SHP77 treated with DMSO at 0.1 percent for 48 hours (cell line): ENCODE measurements around the gene ATG12.
"Not testable (repeated sequence)": the region's sequence is repeated elsewhere in the genome, so short reads cannot be mapped to it uniquely, and the experiment has no call there.

Experiments used
- DNase-seq: peaks from one replicate; lab custom pipeline; 2025; lab: John Stamatoyannopoulos, UW

ATG12 gene

DNA sequence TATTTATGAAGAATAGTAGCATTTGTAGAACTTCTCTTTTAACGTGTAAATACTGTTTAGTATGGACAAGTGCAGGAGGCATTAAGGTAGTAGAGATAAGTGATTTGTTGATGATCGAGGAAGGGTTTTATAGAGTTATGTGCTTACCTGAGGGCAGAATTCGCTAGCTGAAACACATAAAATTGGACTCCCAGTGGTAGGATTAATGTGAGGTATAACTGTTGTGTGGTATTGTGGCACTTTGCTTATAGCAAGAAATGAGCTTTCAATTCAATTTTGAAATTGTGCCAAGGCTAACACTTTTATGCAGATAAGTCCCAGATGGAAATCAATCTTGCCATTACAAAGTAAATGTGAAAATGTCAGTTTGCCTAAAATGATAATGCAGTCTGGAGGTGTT is 1.6 kb upstream of the ATG12 start:
- no peak for DNase-seq

DNA sequence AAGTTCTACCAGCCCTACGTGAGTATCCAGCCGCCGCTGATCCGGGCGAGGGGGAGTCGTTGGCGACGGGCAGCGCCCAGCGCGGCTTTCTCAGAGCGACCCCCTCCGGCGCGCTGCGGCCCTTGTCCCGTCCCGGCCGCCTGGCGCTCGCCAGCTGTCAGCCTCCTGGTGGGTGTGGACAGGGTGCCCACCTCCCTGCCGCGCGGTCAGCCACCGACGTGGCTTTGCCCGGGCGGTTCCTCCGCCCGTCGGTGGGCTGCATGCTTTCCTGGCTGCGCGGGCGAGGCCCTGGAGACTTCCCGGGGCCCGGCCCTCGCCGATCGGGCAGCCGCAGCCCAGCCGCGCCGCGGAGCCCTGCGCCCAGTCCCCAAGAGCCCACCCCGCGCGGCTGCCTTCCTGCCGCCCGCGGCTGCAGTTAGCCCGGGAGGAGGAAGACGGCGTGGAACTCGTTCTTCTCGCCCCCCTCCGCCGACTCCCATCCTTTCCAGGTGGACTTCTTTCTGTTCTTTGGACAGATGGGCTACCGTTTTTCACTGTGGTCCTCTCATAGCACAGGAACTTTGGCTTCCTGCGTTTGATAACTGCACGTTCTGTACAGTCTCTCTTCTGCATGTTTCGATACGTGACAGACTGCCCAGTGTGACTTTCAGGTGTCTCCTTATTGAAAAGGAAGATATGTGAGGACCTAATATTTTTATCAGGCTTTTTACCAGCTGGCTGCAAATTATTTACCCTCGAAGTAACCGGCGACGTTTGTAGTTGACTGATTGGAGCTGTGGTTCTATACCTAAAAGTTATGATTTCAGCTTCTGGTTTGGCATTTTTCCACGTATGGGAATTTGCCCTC is 947 bp upstream of the ATG12 start:
- DNase-seq, result peak; percentile 49

DNA sequence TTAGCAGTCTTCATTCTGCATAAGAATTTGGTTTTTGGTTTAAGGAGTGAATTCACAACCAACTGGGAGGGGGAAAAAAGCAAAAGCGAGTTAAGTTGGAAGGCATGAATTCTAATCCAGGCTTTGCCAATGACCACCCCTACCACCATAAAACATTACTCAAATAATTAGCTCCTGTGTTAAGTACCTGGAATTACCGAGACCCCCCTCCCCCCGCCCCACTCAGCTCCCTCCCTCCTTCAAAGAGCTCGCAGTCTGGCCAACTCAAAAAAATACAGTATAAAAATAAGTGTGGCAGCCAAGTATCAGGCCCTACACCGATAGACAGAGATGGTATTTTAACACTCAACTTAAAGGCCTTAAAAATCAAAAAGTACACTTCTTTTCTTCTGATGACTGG is 492 bp downstream of the ATG12 start:
- DNase-seq, result no peak

DNA sequence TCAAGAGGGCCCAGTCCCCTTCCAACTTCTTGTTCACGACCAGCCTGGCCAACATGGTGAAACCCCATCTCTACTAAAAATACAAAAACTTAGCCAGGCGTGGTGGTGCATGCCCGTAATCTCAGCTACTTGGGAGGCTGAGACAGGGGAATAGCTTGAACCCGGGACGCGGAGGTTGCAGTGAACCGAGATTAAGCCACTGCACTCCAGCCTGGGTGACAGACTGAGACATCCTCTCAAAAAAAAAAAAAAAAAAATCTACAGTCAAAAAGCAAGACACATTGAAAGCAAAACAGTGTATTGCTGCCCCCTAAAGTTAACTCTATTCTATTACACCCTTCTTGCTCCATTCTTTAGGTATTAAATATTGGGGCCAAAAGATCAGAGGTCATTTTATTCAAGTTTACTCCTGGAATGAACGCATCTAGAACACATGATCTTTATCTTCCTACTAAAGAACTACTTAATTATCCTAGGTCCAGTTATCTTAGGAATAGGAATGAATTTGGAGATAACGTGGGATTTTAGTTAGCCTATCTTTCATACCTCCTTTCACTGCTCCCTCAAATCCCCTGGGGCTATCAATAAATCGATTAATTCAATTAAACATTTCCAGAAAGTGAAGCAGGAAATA is 2.4 kb downstream of the ATG12 start:
- DNase-seq, result peak; percentile 17

DNA sequence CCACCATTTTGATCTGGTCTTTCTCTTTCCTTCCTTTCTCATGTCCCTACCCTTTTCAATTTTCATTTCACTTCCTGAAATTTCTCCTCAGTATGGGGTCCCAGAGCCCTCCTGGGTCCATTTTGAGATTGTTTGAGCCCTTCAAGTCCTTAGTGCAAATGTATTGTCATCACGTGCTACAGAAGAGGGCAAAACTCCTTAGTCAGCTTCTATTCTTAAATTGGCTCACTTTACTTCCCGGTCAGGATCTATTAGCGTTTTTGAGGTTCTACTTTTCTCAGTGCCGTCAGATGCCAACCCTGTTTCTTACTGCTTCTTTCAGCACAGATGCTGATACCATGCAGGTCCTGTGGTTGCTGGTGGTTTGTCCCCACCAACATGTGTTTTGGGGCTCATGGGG is 5.9 kb downstream of the ATG12 start:
- DNase-seq, result no peak

DNA sequence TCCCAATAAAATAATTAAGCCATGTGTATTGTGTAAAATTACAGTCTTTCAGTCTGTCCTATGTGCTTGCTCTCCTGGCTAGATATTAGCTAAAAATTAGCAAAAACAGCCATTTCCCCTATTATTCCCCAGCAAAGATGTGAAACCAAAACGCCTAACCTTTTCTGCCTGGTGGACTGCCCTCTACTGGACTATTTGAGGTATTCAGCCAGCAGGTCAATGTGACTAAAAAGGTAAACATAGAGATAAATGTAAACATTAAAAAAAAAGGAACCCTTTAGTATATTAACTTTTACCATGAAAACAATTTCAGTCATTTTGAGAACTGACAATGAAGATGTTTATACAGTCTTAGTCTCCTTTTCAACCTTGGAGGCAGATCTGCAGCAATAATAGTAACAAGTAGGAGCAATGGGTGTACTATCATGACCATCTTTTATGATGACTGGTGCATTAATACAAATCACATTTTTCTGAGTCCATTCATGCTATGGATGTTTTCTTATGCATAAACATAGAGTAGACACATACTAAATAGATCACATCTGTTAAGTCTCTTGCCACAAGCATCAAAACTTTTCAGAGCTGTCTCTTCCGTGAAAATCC is 10.1 kb downstream of the ATG12 start:
- DNase-seq, result no peak

DNA sequence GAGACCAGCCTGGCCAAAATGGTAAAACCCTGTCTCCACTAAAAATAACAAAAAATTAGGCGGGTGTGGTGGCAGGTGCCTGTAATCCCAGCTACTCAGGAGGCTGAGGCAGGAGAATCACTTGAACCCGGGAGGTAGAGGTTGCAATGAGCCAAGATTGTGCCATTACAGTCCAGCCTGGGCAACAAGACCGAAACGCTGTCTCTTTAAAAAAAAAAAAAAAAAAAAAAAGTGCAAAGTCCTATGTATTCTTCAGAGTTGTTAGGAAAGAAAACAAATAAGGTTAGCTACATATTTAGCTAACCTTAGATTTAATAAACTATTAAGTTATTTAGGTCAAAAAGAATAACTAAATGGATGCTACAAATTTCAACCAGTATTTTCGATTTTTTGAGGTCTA is 11.5 kb downstream of the ATG12 start:
- no peak for DNase-seq

DNA sequence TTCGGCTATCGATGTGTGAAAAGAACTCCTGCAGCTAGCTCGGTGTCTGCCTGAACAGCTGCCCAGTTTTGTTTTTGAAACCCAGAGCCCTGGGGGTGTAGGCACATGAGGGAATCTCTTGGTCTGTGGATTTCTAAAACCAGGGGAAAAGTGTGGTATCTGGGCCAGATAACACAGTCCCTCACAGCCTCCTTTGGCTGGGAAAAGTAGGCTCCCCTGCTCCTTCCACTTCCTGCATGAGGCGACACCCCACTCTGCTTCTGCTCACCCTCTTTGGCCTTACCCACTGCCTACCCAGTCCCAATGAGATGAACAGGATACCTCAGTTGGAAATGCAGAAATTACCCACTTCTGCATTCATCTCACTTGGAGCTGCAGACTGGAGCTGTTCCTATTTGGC is 15.4 kb downstream of the ATG12 start:
- no peak for DNase-seq

DNA sequence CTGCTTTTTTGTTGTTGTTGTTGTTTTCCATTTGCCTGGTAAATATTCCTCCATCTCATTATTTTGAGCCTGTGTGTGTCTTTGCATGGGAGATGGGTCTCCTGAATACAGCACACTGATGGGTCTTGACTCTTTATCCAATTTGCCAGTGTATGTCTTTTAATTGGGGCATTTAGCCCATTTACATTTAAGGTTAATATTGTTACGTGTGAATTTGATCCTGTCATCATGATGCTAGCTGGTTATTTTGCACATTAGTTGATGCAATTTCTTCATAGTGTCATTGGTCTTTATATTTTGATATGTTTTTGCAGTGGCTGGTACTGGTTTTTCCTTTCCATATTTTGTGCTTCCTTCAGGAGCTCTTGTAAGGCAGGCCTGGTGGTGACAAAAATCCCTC is 16.4 kb downstream of the ATG12 start:
- not testable (repeated sequence) for DNase-seq

DNA sequence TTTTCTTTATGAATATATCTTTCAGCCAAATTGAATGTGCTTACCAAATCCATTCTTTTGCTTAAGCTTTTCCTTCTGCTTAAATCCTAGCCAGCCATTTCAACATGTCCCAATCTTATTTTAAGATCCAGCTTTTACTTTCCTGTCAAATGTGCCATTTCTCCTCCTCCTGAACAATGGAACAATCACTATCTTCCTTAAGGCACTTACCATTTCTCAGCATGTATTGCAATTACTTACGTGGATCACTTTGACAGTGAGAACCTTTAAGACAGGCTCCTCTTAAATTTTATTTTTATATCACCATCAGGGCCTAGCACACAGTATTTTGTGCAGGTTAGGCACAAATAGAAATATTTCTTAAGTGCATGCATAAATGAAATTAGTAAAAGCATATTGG is 20.5 kb downstream of the ATG12 start:
- DNase-seq, result no peak

DNA sequence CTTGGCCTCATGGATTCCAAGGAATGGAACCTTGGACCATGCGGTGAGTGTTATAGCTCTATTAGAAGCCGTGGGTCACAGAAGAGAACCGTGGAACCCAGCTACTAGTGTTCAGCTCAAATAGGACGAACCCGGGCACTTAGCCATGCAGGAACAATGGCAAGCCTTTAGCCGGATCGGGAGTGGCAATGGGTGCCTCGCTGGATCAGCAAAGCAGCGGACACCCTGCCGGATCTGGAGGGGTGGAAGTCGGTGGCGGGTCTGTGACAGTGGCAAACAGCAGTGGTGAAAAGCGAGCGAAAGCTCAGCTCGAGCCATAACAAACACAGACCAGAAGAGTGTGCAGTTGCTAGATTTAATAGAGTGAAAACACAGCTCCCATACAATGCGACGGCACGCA is 22.5 kb downstream of the ATG12 start:
- no peak for DNase-seq

DNA sequence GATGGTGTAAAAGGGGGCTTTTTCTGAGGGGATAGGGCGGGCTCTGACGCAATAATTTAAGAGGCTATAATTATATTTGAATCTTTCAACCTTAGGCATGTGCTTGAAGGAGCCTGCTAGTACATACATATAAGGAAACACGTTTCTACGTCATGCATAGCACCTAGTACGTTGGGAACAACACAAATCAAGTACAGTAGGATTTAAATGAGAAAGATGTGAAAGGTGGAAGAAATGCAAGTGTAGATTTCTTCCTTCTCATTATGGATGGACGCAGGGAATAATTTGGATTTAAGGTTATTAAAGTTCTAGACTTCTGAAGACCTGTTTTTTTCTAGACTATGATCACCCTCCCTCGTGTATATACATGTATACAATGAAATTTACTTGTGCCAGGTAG is 24.0 kb downstream of the ATG12 start:
- no peak for DNase-seq

DNA sequence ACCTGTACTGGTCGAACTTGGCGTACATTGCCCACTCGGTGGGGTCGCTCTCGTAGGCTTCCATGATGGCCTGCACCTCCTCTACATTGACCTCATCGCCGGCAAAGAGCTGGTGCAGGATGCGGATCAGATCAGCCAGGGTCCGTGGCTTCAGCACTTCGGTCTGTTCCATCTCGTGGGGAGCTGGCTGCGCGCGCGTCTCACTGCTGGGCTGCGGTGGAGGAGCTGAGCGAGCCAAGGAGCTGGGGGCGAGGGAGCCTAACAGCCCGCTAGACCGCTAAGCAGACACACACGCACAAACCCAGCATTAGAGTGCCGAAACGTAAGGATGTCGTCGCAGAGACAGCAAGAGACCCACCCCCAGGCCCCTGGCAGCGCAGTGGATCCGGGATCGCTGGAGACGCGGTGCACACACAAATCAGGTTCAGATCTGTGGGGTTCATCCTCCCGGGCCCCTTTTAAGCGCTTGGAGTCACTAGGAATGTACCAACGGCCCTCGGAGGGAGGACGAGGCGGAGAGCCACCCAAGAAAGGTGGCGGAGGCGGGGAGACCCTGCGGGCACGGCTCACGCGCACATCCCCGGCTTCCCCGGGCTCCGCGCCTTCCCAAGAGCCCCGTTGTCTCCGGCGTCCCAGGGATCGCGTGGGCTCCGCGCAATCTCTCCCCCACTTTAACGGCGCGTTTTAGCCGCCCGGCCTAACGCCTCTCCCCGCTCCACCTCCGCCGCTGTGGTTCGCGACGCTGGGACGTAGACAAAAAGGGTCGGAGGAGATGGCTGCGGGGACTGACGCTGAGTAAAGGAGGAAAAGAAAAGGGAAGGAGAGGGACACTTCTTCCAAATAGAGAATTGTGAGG is 24.9 kb downstream of the ATG12 start, which contains the start of gene CDO1:
Gene CDO1, minus strand, starts transcription at position 434 of the 856 bp plus-strand sequence. Its CDS starts 262 bp downstream, at position 172.
- no peak for DNase-seq

DNA sequence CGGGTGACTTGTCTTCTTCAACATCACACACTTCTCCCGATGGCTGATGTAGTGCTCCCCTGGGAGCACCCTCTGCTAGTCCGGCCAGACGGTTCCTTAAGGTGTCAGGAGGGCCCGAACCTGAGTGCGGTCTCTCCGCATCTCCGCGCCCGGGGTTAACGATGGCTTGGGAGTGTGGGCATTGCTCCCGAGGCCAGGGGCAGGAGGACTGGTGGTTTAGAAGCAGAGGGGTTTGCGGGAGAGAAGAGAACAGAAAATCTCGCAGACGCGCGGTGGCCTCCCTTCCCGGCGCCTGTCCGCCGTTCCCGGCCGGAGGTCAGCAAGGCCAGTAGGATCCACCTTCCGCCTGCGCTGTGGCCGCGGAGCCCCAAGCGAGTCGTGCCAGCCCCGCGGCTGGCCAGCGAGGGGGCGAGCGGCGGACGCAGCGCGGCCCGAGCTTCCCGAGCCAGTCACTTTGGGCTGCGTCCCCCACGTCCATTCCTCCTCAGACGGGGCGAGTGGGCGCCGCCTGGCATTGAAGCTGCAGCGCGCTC is 25.6 kb downstream of the ATG12 start:
- DNase-seq, result no peak

DNA sequence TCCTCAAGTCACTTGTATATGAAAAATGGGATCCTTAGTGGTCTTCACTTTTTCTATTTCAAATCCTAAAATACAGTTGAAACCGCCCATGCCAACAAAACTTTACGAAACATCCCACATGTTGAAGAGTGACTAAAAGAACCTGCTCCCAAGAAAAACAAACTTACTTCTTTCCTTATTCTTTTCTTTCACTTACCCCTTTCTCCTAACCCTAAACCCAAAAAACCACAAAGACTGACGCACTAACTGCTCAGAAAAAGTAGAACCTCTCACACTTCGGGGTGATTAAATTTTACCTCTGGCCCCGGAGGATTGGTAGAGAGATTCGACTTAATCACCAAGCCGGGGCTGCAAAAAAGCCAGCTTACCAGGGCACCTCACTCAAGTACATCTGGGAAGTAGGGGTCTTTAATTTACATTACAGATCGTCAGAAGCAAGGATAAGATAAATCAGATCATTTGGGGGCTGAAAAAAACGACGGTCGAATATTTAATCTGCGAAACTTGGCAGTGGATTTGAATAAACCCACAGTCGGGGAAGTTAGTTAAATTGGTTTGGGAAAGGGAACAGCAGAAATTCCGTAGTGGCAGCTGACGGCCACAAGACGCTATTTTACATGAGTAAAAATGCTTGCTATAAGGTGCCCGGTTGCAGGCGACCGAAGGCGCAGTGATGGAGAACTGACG is 26.2 kb downstream of the ATG12 start:
- no peak for DNase-seq

DNA sequence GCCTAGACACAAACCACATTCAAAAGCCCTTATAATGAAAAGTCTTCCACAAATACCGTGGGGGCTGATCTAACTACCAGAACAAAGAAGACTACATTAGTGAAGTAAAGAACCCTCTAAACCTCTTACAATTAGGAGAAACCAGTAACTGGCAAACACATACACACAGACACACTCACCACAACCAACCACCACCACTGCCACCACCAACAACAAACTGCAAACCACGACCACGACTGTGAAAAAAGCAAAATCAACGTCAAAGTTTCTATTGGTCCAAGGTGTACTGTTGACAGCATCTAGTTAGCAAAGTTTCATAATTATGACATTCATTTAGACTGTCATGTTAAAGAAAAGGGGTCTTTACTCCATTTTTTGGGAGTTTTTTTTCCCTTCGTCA is 27.6 kb downstream of the ATG12 start:
- DNase-seq, result no peak

DNA sequence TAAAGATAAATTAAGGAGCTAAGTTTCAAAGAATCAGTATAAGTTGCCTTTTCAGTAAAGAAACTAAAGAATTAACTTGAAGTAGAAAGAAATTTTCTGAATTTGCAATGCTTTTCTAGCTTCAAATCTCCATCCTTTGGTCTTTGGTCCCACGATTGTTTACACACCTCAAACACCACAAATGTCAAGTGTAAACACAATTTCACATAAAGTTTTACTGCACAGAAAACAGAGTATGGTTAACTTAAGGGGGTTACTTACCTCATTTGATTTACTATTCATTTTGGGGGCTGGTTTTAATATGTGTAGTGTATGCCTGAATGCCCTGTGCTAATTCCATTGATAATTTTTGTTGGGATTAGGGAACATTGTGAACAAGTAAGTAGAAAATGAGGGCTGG is 29.0 kb downstream of the ATG12 start:
- no peak for DNase-seq

DNA sequence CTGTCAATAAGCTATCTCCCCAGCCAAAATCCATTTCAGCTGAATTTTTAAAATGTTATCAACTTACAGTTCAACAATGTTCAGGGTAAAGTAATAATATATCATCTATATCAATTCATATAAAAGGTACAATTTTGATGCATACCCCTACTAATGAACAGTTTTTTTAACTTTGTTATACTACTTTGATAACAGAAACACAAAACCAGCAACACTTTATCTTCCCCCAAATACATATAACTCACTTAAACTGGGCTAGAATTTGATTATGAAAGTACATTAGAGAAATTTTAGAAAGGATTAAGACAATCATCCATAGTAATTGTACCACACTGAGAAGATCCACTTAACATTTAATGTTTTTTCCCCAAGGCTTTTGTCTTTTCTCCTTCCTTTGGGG is 30.0 kb downstream of the ATG12 start:
- no peak for DNase-seq

DNA sequence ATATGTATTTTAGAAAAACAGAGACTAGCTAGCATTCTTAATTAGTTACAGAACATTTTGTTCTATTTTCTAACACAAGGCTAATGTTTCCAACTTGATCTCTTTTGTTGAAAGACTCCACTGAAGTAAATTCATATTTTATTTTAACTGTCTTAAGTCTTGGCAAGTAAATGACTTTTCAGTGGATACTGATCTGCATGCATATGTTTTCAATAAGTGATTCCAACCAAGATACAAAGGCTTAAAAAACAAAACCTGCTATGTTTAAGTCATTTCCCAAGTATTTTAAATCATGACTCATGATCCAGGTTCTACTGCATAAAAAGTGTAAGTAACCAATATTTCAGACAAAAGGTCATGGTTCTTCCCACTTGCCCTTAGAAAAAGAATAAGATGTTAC is 30.6 kb downstream of the ATG12 start:
- no peak for DNase-seq

DNA sequence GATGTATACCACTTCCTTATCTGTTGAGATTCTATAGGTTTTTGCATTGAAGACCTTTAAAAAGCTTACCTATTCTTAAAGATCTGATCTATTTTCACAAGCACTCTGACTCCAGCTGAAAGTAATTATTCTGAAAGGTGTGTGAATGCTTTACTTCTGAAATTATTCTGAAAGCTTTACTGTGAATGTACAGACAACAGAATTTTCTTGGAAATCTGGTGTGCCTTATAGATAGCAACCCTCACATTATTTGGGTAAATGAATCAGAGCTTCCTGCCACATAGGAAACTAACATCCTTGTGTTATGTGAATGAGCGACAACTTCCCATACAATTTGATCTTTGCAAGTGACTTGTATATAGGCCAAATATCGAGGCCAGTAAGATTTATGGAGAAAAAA is 31.4 kb downstream of the ATG12 start:
- no peak for DNase-seq

DNA sequence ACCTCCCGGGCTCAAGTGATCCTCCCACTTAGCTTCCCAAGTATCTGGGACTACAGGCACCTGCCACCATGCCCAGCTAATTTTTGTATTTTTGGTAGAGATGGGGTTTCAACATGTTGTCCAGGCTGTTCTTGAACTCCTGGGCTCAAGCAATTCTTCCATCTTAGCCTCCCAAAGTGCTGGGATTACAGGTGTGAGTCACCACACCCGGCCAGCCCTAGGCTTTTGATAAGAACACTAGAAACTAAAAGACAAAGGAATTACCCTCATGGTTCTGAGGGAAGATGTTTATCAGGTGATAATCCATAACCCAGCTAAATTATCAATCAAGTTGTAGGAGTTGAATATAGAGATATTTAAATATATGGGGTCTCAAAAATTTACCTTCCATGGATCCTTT is 33.3 kb downstream of the ATG12 start:
- not testable (repeated sequence) for DNase-seq
